Measurements from ENCODE around the gene DEPDC5.

Gene DEPDC5

GRCh38 chr22:31952094-31952401 lies 198.2 kb downstream of the DEPDC5 start:
- DNase-seq (ENCODE audit: low read depth, low spot score) = peak; percentile 10
- TF ChIP-seq CTCF (IDR thresholded peaks at IDR 0.05; ENCODE audit: low read depth, low read length) = no peak
- in situ Hi-C loops (cut with HindIII; ENCODE audit: low sequenced_read_pairs) = no loop called here
- H3K4me3 ChIP-seq (ENCODE audit: low read depth, low read length) = no peak overlapping the region

- H3K4me3 ChIP-seq (ENCODE audit: low read depth, low read length) = no peak overlapping the region
- in situ Hi-C loops (cut with HindIII; ENCODE audit: low sequenced_read_pairs) = no loop called here
- no peak for TF ChIP-seq CTCF (IDR thresholded peaks at IDR 0.05; ENCODE audit: low read depth, low read length)
- peak; percentile 87 for DNase-seq (ENCODE audit: low read depth, low spot score)
Measured at GRCh38 chr22:31952472-31952871, 198.7 kb downstream of the DEPDC5 start.

- in situ Hi-C loops (cut with HindIII; ENCODE audit: low sequenced_read_pairs) = no loop called here
- DNase-seq (ENCODE audit: low read depth, low spot score) = no peak
- TF ChIP-seq CTCF (IDR thresholded peaks at IDR 0.05; ENCODE audit: low read depth, low read length) = no peak
Measured at GRCh38 chr22:31953261-31953660, 199.4 kb downstream of the DEPDC5 start.

GRCh38 chr22:31954535-31955523 lies 201.0 kb downstream of the DEPDC5 start:
- DNase-seq (ENCODE audit: low read depth, low spot score) = peak; percentile 29

More at GRCh38 chr22:31953261-31953660, 199.4 kb downstream of the DEPDC5 start:
- no peak overlapping the region for H3K4me3 ChIP-seq (ENCODE audit: low read depth, low read length)

GRCh38 chr22:31956360-31956759 lies 202.5 kb downstream of the DEPDC5 start:
- no peak for DNase-seq (ENCODE audit: low read depth, low spot score)
- TF ChIP-seq CTCF (IDR thresholded peaks at IDR 0.05; ENCODE audit: low read depth, low read length) = no peak
- in situ Hi-C loops (cut with HindIII; ENCODE audit: low sequenced_read_pairs) = no loop called here
- H3K4me3 ChIP-seq (ENCODE audit: low read depth, low read length) = no peak overlapping the region

More at GRCh38 chr22:31954535-31955523, 201.0 kb downstream of the DEPDC5 start:
- in situ Hi-C loops (cut with HindIII; ENCODE audit: low sequenced_read_pairs) = no loop called here
- H3K4me3 ChIP-seq (ENCODE audit: low read depth, low read length) = no peak overlapping the region
- TF ChIP-seq CTCF (IDR thresholded peaks at IDR 0.05; ENCODE audit: low read depth, low read length) = no peak

Measured in astrocyte of the spinal cord (primary cell).